IPS DF 6.9 (cell line): Measurements from ENCODE around the gene SPTBN4.

Experiments
- DNase-seq: peaks from one replicate; pipeline ENCODE4 v3.0.0-alpha.2; 2013; ENCODE audit warnings: low read depth, low spot score
- H3K27ac ChIP-seq: one replicate; pipeline ENCODE4 v1.5.1; 2013; ENCODE audit warnings: low read length, control low read depth
- H3K27me3 ChIP-seq: 2 replicates; pipeline ENCODE4 v1.6.1; 2013; ENCODE audit warnings: mild to moderate bottlenecking, low read length; ENCODE audit not compliant: control insufficient read depth, insufficient read depth
- H3K36me3 ChIP-seq: 2 replicates; pipeline ENCODE4 v1.6.1; 2013; ENCODE audit warnings: low read length; ENCODE audit not compliant: control insufficient read depth, insufficient read depth
- H3K4me1 ChIP-seq: 2 replicates; pipeline ENCODE4 v1.6.1; 2013; ENCODE audit warnings: low read length; ENCODE audit not compliant: control insufficient read depth, insufficient read depth
- H3K4me3 ChIP-seq: 2 replicates; pipeline ENCODE4 v1.5.1; 2013; ENCODE audit warnings: mild to moderate bottlenecking, low read length
- H3K9me3 ChIP-seq: 2 replicates; pipeline ENCODE4 v1.6.1; 2013; ENCODE audit warnings: low read length, inconsistent platforms; ENCODE audit not compliant: control insufficient read depth, insufficient read depth
- WGBS: extraction: QIAGEN DNeasy Blood & Tissue Kit; methylation state at CpG from one replicate; pipeline ENCODE4 v1.1.7; 2013; ENCODE audit warnings: mixed read lengths, missing lambda C conversion rate; ENCODE audit not compliant: insufficient read length, insufficient coverage; 5-methylcytosine and 5-hydroxymethylcytosine counted together

The SPTBN4 gene

GRCh38 chr19:40466985-40467734 lies at the start of gene SPTBN4:
Gene SPTBN4 (plus strand): TSS chr19:40467001. CDS start chr19:40472622, 5,621 bp downstream.
- no peak within 1 kb of the TSS for H3K27ac ChIP-seq
- no CpG with 5 or more reads among the region's 87 CpGs for WGBS
- no peak for DNase-seq

GRCh38 chr19:40417643-40417981 lies 49.2 kb upstream of the SPTBN4 start:
- Histone ChIP-seq H3K27ac (no peak overlapping the region), H3K4me1 (peaks cover 3% of the 10 kb centered on the region; the same call in 1 of the 2 replicates), H3K4me3 (no peak overlapping the region), H3K27me3 (no peaks in the 10 kb centered on the region), H3K9me3 (no peaks in the 10 kb centered on the region), H3K36me3 (no peaks in the 10 kb centered on the region)
- no CpG with 5 or more reads among the region's 4 CpGs for WGBS
- DNase-seq: no peak

More at GRCh38 chr19:40466985-40467734, at the start of gene SPTBN4:
- no peaks in the 10 kb centered on the region for H3K36me3 ChIP-seq
- no peaks in the 10 kb centered on the region for H3K9me3 ChIP-seq
- H3K27me3 ChIP-seq: peaks cover 14% of the 10 kb centered on the region
- peaks cover 6% of the 10 kb centered on the region; the same call in 1 of the 2 replicates for H3K4me1 ChIP-seq
- peak within 1 kb of the TSS; percentile 28; the same call in 1 of the 2 replicates for H3K4me3 ChIP-seq

GRCh38 chr19:40418040-40418439 lies 48.8 kb upstream of the SPTBN4 start:
- no peak for DNase-seq
- Histone ChIP-seq H3K27ac (no peak overlapping the region), H3K4me1 (peaks cover 3% of the 10 kb centered on the region; the same call in 1 of the 2 replicates), H3K27me3 (no peaks in the 10 kb centered on the region), H3K36me3 (no peaks in the 10 kb centered on the region), H3K9me3 (no peaks in the 10 kb centered on the region), H3K4me3 (no peak overlapping the region)
- WGBS: no CpG with 5 or more reads among the region's 3 CpGs

- H3K4me3 ChIP-seq: no peak overlapping the region
- H3K4me1 ChIP-seq: peaks cover 3% of the 10 kb centered on the region; the same call in 1 of the 2 replicates
- no peak for DNase-seq
- WGBS: no CpG with 5 or more reads among the region's 5 CpGs
- H3K9me3 ChIP-seq: no peaks in the 10 kb centered on the region
- H3K27ac ChIP-seq: no peak overlapping the region
- no peaks in the 10 kb centered on the region for H3K36me3 ChIP-seq
- H3K27me3 ChIP-seq: no peaks in the 10 kb centered on the region
Measured at GRCh38 chr19:40419066-40419612, 47.7 kb upstream of the SPTBN4 start.

GRCh38 chr19:40419780-40420179 lies 47.0 kb upstream of the SPTBN4 start:
- no CpG with 5 or more reads among the region's 5 CpGs for WGBS
- peaks cover 3% of the 10 kb centered on the region; the same call in 1 of the 2 replicates for H3K4me1 ChIP-seq
- no peaks in the 10 kb centered on the region for H3K9me3 ChIP-seq
- DNase-seq: no peak
- no peaks in the 10 kb centered on the region for H3K36me3 ChIP-seq
- no peak overlapping the region for H3K4me3 ChIP-seq
- H3K27me3 ChIP-seq: no peaks in the 10 kb centered on the region
- H3K27ac ChIP-seq: no peak overlapping the region

- DNase-seq: no peak
- Histone ChIP-seq H3K4me1 (peaks cover 3% of the 10 kb centered on the region; the same call in 1 of the 2 replicates), H3K27ac (no peak overlapping the region), H3K4me3 (no peak overlapping the region), H3K36me3 (no peaks in the 10 kb centered on the region), H3K27me3 (no peaks in the 10 kb centered on the region), H3K9me3 (no peaks in the 10 kb centered on the region)
- no CpG with 5 or more reads among the region's 14 CpGs for WGBS
Measured at GRCh38 chr19:40420451-40420765, 46.4 kb upstream of the SPTBN4 start.

- H3K9me3 ChIP-seq: no peaks in the 10 kb centered on the region
- no CpG with 5 or more reads among the region's 56 CpGs for WGBS
- no peak for DNase-seq
- H3K4me1 ChIP-seq: peaks cover 3% of the 10 kb centered on the region; the same call in 1 of the 2 replicates
- H3K4me3 ChIP-seq: peak overlapping the region; percentile 67; the same call in 1 of the 2 replicates
- no peak overlapping the region for H3K27ac ChIP-seq
- H3K27me3 ChIP-seq: no peaks in the 10 kb centered on the region
- H3K36me3 ChIP-seq: no peaks in the 10 kb centered on the region
Measured at GRCh38 chr19:40420766-40421765, 45.7 kb upstream of the SPTBN4 start.

GRCh38 chr19:40421993-40422747 lies 44.6 kb upstream of the SPTBN4 start:
- no peaks in the 10 kb centered on the region for H3K27me3 ChIP-seq
- peaks cover 2% of the 10 kb centered on the region; the same call in 1 of the 2 replicates for H3K4me1 ChIP-seq
- DNase-seq: no peak
- no peak overlapping the region for H3K4me3 ChIP-seq
- H3K9me3 ChIP-seq: no peaks in the 10 kb centered on the region
- WGBS: no CpG with 5 or more reads among the region's 16 CpGs
- H3K27ac ChIP-seq: no peak overlapping the region
- no peaks in the 10 kb centered on the region for H3K36me3 ChIP-seq

GRCh38 chr19:40422748-40423566 lies 43.8 kb upstream of the SPTBN4 start:
- no peak for DNase-seq
- Histone ChIP-seq H3K4me1 (no peaks in the 10 kb centered on the region), H3K9me3 (no peaks in the 10 kb centered on the region), H3K27me3 (no peaks in the 10 kb centered on the region), H3K36me3 (no peaks in the 10 kb centered on the region), H3K27ac (no peak overlapping the region), H3K4me3 (no peak overlapping the region)
- WGBS: no CpG with 5 or more reads among the region's 31 CpGs
